HepG2 (cell line): ENCODE measurements around the gene DLG3. TPM values are rescaled to one million over a fixed set of nuclear protein-coding genes. Genes with fewer than 3 reads are reported as not detected.

Source experiments
- ATAC-seq: fragments of 200-7000 bp; cut with Tn5 transposase; 3 replicates; pipeline ENCODE4 v1.9.1; 2020; ENCODE audit warnings: mild to moderate bottlenecking, moderate library complexity
- BruUV-seq: library from RNA; stranded (reverse); fragments of 400-500 nt; replicated peaks from 2 replicates; lab custom pipeline; 2021; lab: Mats Ljungman, UMichigan
- CTCF ChIA-PET: fragments of 300-600 bp; formaldehyde crosslinking; extraction: SDS; loops from one replicate; lab custom pipeline; 2021; ENCODE audit warnings: low total read pairs, inconsistent platforms, low intra/inter-chr PET ratio; lab: Yijun Ruan, JAX
- POLR2A ChIA-PET: fragments of 350-600 bp; sonication (Branson Sonifier 250); formaldehyde crosslinking; loops from one replicate; lab custom pipeline; 2020; ENCODE audit warnings: antibody characterized with exemption, inconsistent platforms; lab: Yijun Ruan, JAX
- DNase-seq: peaks from one replicate; pipeline ENCODE4 v3.0.0-alpha.2; 2015; ENCODE audit warnings: low spot score
- FAIRE-seq: peaks from 3 replicates; lab custom pipeline; 2011; peaks lifted over from hg19 to GRCh38; lab: Jason Lieb, UNC
- H2AFZ ChIP-seq: one replicate; pipeline ENCODE4 v1.6.1; 2011; ENCODE audit warnings: low read length, inconsistent platforms
- H3K27ac ChIP-seq: fragments of 300-600 bp; 3 replicates; pipeline ENCODE4 v1.8.0; 2011; ENCODE audit warnings: mixed run types, mild to moderate bottlenecking, mixed read lengths, low read length, inconsistent platforms; ENCODE audit not compliant: insufficient read depth; ENCODE audit errors: extremely low read length
- H3K27me3 ChIP-seq, 2 experiments: fragments of 200-600 bp in 1 of 2; 2 replicates in 1 of 2; 3 replicates in 1 of 2; pipeline versions ENCODE4 v1.6.0 to v1.8.0; 2011; ENCODE audit warnings: low read length in 2 of 2, mild to moderate bottlenecking in 2 of 2, moderate library complexity in 2 of 2, inconsistent platforms in 1 of 2; ENCODE audit not compliant: insufficient read depth in 2 of 2, control insufficient read depth in 1 of 2
- H3K36me3 ChIP-seq, 2 experiments: fragments of 200-600 bp in 1 of 2; replicated peaks in 1 of 2; 2 replicates in 1 of 2; 3 replicates in 1 of 2; pipeline versions ENCODE4 v1.5.1 to v1.8.0; 2011; ENCODE audit warnings: low read length in 2 of 2, inconsistent platforms in 1 of 2; ENCODE audit not compliant: insufficient read depth in 2 of 2, control insufficient read depth in 1 of 2
- H3K4me1 ChIP-seq: 2 replicates; pipeline ENCODE4 v1.5.1; 2012; ENCODE audit warnings: low read length, inconsistent platforms; ENCODE audit not compliant: insufficient read depth
- H3K4me2 ChIP-seq: 2 replicates; pipeline ENCODE4 v1.6.0; 2011; ENCODE audit warnings: low read depth, low read length, inconsistent platforms
- H3K4me3 ChIP-seq, 3 experiments: fragments of 200-600 bp in 1 of 3; sonication (generic), shearing (Covaris generic) in 1 of 3; replicated peaks in 1 of 3; 2 replicates each; pipeline ENCODE4 v1.5.1; 2011 to 2016; ENCODE audit warnings: low read length in 3 of 3, inconsistent platforms in 2 of 3, low read depth in 2 of 3, mild to moderate bottlenecking in 2 of 3, control low read depth in 1 of 3, mixed read lengths in 1 of 3; ENCODE audit not compliant: insufficient read depth in 1 of 3
- H3K79me2 ChIP-seq: one replicate; pipeline ENCODE4 v1.6.1; 2011; ENCODE audit warnings: low read length, inconsistent platforms; ENCODE audit not compliant: insufficient read depth
- H3K9ac ChIP-seq: 2 replicates; pipeline ENCODE4 v1.6.0; 2011; ENCODE audit warnings: mild to moderate bottlenecking, low read depth, low read length, inconsistent platforms; ENCODE audit not compliant: insufficient read depth
- H3K9me3 ChIP-seq: 2 replicates; pipeline ENCODE4 v1.5.1; 2012; ENCODE audit warnings: mild to moderate bottlenecking, low read length
- H4K20me1 ChIP-seq: 2 replicates; pipeline ENCODE4 v1.6.0; 2011; ENCODE audit warnings: inconsistent platforms, mild to moderate bottlenecking, low read length, moderate library complexity; ENCODE audit not compliant: insufficient read depth
- CENPX ChIP-seq: sonication (generic); formaldehyde crosslinking; IDR thresholded peaks from 2 replicates; pipeline ENCODE4 v1.9.0; 2021; ENCODE audit warnings: mild to moderate bottlenecking, missing genetic modification reagents, moderate library complexity
- HNF4A ChIP-seq: sonication (generic); formaldehyde crosslinking; IDR thresholded peaks from 2 replicates; pipeline ENCODE4 v1.4.0; 2020; ENCODE audit warnings: missing genetic modification reagents
- MTA1 ChIP-seq: sonication (generic); formaldehyde crosslinking; IDR thresholded peaks from 2 replicates; pipeline ENCODE4 v1.4.0; 2020; ENCODE audit warnings: missing genetic modification reagents, mild to moderate bottlenecking, borderline replicate concordance
- NFKB2 ChIP-seq: sonication (generic); formaldehyde crosslinking; IDR thresholded peaks from 2 replicates; pipeline ENCODE4 v1.4.0; 2020; ENCODE audit warnings: missing genetic modification reagents, borderline replicate concordance
- NFYC ChIP-seq: IDR thresholded peaks from 2 replicates; pipeline ENCODE4 v1.6.1; 2016; ENCODE audit warnings: missing genetic modification reagents, missing compliant biosample characterization
- RNF2 ChIP-seq: fragments of 450-650 bp; conservative IDR thresholded peaks from 2 replicates; pipeline ENCODE4 v1.6.1; 2016; ENCODE audit warnings: low read depth
- ZNF296 ChIP-seq: sonication (generic); formaldehyde crosslinking; conservative IDR thresholded peaks from 2 replicates; pipeline ENCODE4 v1.5.0; 2020; ENCODE audit warnings: mild to moderate bottlenecking, missing genetic modification reagents
- ZNF33A ChIP-seq: sonication (generic); formaldehyde crosslinking; IDR thresholded peaks from 2 replicates; pipeline ENCODE4 v1.5.1; 2020; ENCODE audit warnings: missing genetic modification reagents, mild to moderate bottlenecking, moderate library complexity, borderline replicate concordance
- ZNF616 ChIP-seq: sonication (generic); formaldehyde crosslinking; IDR thresholded peaks from 2 replicates; pipeline ENCODE4 v1.5.0; 2020; ENCODE audit warnings: low read depth, mild to moderate bottlenecking, missing genetic modification reagents
- ZNF629 ChIP-seq: sonication (generic); formaldehyde crosslinking; conservative IDR thresholded peaks from 2 replicates; pipeline ENCODE4 v1.5.0; 2020; ENCODE audit warnings: missing genetic modification reagents
- ZNF709 ChIP-seq: sonication (generic); formaldehyde crosslinking; IDR thresholded peaks from 2 replicates; pipeline ENCODE4 v1.5.0; 2020; ENCODE audit warnings: mild to moderate bottlenecking, missing genetic modification reagents
- ZNF879 ChIP-seq: sonication (generic); formaldehyde crosslinking; IDR thresholded peaks from 2 replicates; pipeline ENCODE4 v1.8.1; 2023; ENCODE audit warnings: missing genetic modification reagents
- WGBS: methylation state at CpG from one replicate; pipeline ENCODE4 v1.1.6; 2017; ENCODE audit warnings: low lambda C conversion rate; 5-methylcytosine and 5-hydroxymethylcytosine counted together
- in situ Hi-C: cut with HindIII; loops from 2 replicates; pipeline ENCODE4 v1.10.0; 2017; ENCODE audit warnings: low pct_unique_long_range_greater_than_20kb; ENCODE audit not compliant: extremely low pct_ligation_motif_present
- intact Hi-C: fragments of 100-400 bp; cut with micrococcal nuclease; formaldehyde crosslinking; loops from one replicate; pipeline ENCODE4 v1.10.0; 2022; ENCODE audit not compliant: unreplicated experiment
- polyA plus RNA-seq, 8 experiments: library from polyadenylated mRNA; depleted of rRNA in 3 of 8; stranded (reverse) in 7 of 8; unstranded in 1 of 8; fragments of >200 nt; fragmentation: Illumina TruSeq in 4 of 8; extraction: Trizol in 4 of 8; gene quantifications; 2 replicates each; pipeline versions ENCODE4 v1.2.1 to v1.2.3, GENCODE V29; 2011 to 2016; ENCODE audit warnings: low read depth in 4 of 8, missing spikeins in 1 of 8, mixed read lengths in 1 of 8; ENCODE audit not compliant: insufficient read depth in 1 of 8
- total RNA-seq, 5 experiments: library from RNA; depleted of rRNA; stranded (reverse); fragments of >200 nt; fragmentation: Illumina TruSeq; extraction: Trizol; gene quantifications; 2 replicates each; pipeline ENCODE4 v1.2.3, GENCODE V29; 2016; ENCODE audit warnings: low read depth in 1 of 5
- TF ChIP-seq, protein P1 (sequence below): IDR thresholded peaks from 2 replicates; pipeline ENCODE4 v1.6.1; 2016; ENCODE audit warnings: missing biosample characterization, missing genetic modification reagents, low read depth
- TF ChIP-seq, protein P2 (sequence below): sonication (generic); formaldehyde crosslinking; conservative IDR thresholded peaks from 2 replicates; pipeline ENCODE4 v1.4.0; 2020; ENCODE audit warnings: missing genetic modification reagents
- TF ChIP-seq, protein P3 (sequence below): fragments of 450-650 bp; IDR thresholded peaks from 2 replicates; pipeline ENCODE4 v1.6.1; 2017; ENCODE audit warnings: mild to moderate bottlenecking

The DLG3 gene
- total and polyA plus RNA-seq, 2 of the 13 experiments (the other 11 are each of a cell fraction or from before 2014, with no cell fraction given), result 9.9 to 19.4 TPM

DNA sequence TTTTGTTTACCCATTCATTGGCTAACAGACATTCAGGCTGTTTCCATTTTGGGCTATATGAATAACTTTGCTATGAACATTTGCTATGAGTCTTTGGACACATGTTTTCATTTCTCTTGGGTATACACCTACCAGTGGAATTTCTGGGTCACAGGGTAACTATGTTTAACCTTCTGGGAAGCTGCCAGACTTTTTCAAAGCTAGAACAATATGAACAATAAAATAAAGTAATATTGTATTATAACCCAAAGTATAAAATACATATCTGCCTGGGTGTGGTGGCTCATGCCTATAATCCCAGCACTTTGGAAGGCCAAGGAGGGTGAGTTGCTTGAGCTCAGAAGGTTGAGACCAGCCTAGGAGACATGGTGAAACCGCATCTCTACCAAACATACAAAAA is 90.6 kb downstream of the DLG3 start:
- WGBS, result no CpG with 5 or more reads among the region's 1 CpG
- DNase-seq (peak; percentile 1), FAIRE-seq (no peak), ATAC-seq (no peak)
- H3K4me1 ChIP-seq, result no peaks in the 10 kb centered on the region
- intact Hi-C loops, result no loop called here
- no peaks in the 10 kb centered on the region for H3K9me3 ChIP-seq
- H3K27me3 ChIP-seq, result no peaks in the 10 kb centered on the region
- no peak overlapping the region for H3K4me3 ChIP-seq
- H2AFZ ChIP-seq, result no peak overlapping the region
- ChIA-PET CTCF (no interaction called here), POLR2A (no interaction called here)
- TF ChIP-seq, protein P1, sequence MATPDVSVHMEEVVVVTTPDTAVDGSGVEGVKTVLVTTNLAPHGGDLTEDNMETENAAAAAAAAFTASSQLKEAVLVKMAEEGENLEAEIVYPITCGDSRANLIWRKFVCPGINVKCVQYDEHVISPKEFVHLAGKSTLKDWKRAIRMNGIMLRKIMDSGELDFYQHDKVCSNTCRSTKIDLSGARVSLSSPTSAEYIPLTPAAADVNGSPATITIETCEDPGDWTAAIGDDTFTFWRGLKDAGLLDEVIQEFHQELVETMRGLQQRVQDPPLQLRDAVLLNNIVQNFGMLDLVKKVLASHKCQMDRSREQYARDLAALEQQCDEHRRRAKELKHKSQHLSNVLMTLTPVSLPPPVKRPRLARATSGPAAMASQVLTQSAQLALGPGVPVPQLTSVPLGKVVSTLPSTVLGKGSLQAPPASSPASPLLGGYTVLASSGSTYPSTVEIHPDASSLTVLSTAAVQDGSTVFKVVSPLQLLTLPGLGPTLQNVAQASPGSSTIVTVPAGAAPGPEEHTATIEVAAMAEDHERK, result no peak
- TF ChIP-seq CENPX (CRISPR knock-in tag) (no peak), RNF2 (no peak), HNF4A (CRISPR knock-in tag) (no peak), ZNF879 (CRISPR knock-in tag) (no peak), ZNF629 (CRISPR knock-in tag) (no peak), NFYC (CRISPR knock-in tag) (no peak), ZNF296 (no peak), MTA1 (CRISPR knock-in tag) (no peak), ZNF33A (no peak), ZNF709 (CRISPR knock-in tag) (no peak), NFKB2 (CRISPR knock-in tag) (no peak), ZNF616 (CRISPR knock-in tag) (no peak)
- TF ChIP-seq, protein P2, sequence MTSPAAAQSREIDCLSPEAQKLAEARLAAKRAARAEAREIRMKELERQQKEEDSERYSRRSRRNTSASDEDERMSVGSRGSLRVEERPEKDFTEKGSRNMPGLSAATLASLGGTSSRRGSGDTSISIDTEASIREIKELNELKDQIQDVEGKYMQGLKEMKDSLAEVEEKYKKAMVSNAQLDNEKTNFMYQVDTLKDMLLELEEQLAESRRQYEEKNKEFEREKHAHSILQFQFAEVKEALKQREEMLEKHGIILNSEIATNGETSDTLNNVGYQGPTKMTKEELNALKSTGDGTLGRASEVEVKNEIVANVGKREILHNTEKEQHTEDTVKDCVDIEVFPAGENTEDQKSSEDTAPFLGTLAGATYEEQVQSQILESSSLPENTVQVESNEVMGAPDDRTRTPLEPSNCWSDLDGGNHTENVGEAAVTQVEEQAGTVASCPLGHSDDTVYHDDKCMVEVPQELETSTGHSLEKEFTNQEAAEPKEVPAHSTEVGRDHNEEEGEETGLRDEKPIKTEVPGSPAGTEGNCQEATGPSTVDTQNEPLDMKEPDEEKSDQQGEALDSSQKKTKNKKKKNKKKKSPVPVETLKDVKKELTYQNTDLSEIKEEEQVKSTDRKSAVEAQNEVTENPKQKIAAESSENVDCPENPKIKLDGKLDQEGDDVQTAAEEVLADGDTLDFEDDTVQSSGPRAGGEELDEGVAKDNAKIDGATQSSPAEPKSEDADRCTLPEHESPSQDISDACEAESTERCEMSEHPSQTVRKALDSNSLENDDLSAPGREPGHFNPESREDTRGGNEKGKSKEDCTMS (CRISPR knock-in tag), result no peak
- TF ChIP-seq, protein P3, sequence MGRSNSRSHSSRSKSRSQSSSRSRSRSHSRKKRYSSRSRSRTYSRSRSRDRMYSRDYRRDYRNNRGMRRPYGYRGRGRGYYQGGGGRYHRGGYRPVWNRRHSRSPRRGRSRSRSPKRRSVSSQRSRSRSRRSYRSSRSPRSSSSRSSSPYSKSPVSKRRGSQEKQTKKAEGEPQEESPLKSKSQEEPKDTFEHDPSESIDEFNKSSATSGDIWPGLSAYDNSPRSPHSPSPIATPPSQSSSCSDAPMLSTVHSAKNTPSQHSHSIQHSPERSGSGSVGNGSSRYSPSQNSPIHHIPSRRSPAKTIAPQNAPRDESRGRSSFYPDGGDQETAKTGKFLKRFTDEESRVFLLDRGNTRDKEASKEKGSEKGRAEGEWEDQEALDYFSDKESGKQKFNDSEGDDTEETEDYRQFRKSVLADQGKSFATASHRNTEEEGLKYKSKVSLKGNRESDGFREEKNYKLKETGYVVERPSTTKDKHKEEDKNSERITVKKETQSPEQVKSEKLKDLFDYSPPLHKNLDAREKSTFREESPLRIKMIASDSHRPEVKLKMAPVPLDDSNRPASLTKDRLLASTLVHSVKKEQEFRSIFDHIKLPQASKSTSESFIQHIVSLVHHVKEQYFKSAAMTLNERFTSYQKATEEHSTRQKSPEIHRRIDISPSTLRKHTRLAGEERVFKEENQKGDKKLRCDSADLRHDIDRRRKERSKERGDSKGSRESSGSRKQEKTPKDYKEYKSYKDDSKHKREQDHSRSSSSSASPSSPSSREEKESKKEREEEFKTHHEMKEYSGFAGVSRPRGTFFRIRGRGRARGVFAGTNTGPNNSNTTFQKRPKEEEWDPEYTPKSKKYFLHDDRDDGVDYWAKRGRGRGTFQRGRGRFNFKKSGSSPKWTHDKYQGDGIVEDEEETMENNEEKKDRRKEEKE, result no peak
- H4K20me1 ChIP-seq, result no peaks in the 10 kb centered on the region
- in situ Hi-C loops, result no loop called here
- H3K4me2 ChIP-seq, result no peak overlapping the region
- H3K36me3 ChIP-seq, result no peaks in the 10 kb centered on the region
- no peaks in the 10 kb centered on the region for H3K79me2 ChIP-seq
- H3K27ac ChIP-seq, result no peak overlapping the region
- no TSS peak for BruUV-seq
- no peak overlapping the region for H3K9ac ChIP-seq
